NCI-H1694 treated with DMSO at 0.1 percent for 48 hours (cell line): ENCODE measurements around the gene NFIB.

Experiments used
- DNase-seq: peaks from one replicate; lab custom pipeline; 2025; lab: John Stamatoyannopoulos, UW

NFIB gene

GRCh38 chr9:14072850-14073249 is 241.1 kb downstream of the NFIB start:
- no peak for DNase-seq

DNA sequence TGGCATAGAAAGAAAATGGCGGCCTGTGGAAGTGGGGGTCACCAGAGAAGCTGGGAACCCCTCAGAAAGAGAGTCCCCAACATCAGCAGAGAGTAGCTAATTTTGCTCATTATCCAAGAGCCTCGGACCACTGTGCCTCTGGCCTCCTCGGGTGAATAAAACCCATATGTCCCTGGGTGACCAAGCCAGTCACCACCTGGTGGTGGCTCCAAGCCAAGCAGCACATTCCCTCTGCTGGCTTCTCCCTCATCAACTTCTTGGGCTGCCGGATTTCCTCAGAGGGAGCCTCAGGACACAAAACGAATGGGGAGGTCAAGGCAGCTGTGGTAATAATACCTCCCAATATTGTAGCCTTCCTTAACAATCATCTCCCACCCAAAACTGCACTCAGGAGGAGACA is 242.5 kb downstream of the NFIB start:
- no peak for DNase-seq

DNA sequence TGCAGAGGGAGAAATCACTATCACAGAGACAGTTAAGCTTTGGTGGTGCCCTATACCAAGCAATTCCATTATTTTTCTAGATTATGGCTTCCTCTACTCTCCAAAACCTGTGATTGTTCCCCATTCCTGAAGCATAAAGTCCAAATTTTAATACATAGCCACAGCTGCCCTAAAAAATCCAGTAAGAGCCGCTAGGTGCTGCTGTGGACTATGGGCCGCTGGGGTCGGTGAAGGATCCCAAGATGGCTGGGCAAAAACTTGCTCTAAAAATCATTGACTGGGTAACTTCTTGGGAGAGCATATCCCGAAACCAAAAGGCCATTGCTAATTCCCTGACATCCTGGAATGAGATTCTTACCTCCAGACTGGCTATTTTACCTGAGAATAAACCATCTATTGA is 245.3 kb downstream of the NFIB start:
- no peak for DNase-seq

GRCh38 chr9:14066831-14067230 is 247.1 kb downstream of the NFIB start:
- no peak for DNase-seq

- no peak for DNase-seq
These were observed 247.9 kb downstream of the NFIB start for GRCh38 chr9:14066032-14066431.

DNA sequence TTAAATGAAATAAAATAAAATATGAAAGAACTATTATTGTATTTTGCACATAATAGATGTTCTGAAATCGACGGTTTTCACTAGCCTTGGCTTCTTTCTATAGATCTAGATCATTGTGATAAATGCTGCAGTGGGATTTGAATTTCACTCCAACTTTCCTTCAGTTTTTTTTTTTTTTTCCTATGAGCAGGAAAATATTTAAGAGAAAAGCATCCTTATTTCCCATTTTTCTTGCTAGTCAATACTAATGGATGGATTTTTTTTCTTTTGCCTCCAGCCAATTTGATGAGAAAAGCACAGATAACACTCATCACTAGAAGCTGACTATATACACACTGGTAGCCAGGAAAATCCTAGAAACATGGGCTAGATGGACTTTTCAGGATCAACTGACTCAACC is 249.0 kb downstream of the NFIB start:
- no peak for DNase-seq

DNA sequence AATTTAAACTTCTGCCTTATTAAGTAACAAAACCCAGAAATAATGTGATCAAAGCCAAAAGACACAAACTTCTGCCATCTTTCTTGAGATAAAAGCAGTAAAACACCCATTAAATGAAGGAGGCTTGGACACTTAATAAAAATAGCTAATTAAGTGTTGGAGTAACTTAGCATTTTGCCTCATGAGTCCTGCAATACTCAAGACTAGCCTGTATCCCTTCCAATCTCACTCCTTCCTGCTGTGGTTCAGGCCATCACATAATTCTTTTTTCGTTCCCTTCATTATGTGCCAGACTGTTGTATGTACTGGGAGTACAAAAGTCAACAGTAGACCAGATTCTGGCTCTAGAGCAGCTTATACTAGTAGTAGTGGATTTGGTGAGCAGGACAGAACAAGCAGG is 250.2 kb downstream of the NFIB start:
- DNase-seq, result no peak

DNA sequence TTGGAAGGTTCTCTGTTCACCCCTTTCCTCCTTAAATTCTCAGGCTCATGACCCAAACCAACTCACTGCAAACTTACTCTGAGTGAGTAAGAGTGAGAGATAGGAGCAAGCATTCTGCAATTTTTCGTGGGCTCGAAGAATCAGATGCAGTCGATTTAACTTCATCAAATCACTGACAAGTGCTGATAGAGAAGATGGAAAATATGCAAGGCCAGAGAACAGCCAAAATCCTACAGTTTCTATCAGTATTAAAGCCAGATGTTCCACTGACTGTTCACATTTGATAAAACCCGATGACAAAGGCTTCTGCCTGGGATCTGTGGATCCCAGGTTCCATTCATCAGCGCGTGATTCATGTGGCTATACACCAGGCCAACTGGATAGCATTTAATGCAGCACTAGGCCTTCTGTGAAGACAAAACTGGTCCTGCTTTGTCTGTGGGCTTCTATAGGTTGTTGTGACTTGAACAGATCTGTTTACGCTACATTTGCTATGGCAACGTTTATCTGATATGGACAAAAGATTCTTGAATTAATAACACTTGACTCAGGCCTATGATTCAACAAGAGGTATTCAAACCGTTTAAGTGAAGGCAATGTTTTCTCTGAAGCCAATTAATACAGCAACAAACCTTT is 251.2 kb downstream of the NFIB start:
- no peak for DNase-seq

DNA sequence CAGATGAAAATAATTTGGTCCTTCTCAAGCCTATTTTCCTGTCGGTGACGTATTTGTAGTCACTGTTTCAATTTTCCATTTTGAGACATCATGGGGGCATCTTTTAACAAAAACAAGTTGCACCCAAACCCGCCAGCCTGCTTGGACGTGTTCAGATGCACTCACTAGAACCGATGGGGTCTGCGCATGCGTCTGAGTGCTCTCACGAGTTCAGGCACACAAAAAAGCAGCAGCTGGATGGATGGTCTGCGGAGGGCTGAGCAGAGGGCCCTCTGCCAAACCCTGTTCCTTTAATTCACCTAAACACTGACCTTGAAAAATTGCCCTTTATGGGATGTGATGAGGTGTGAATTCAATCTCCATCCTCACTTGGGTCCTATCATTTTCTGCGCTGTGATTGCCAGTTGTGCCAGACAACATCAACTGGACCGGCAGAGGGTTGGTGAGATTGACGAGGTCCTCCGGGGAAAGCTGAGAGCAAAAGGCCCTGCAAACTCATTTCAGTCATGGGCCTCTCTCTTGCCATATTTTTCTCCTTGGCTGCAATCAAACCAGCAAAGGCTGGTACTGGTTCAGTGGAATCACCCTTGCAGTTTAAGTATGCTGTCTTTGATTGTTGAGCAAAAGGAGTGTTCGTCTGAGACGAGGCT is 251.9 kb downstream of the NFIB start:
- DNase-seq, result no peak

GRCh38 chr9:14058325-14058688 is 255.6 kb downstream of the NFIB start:
- peak; percentile 75 for DNase-seq

DNA sequence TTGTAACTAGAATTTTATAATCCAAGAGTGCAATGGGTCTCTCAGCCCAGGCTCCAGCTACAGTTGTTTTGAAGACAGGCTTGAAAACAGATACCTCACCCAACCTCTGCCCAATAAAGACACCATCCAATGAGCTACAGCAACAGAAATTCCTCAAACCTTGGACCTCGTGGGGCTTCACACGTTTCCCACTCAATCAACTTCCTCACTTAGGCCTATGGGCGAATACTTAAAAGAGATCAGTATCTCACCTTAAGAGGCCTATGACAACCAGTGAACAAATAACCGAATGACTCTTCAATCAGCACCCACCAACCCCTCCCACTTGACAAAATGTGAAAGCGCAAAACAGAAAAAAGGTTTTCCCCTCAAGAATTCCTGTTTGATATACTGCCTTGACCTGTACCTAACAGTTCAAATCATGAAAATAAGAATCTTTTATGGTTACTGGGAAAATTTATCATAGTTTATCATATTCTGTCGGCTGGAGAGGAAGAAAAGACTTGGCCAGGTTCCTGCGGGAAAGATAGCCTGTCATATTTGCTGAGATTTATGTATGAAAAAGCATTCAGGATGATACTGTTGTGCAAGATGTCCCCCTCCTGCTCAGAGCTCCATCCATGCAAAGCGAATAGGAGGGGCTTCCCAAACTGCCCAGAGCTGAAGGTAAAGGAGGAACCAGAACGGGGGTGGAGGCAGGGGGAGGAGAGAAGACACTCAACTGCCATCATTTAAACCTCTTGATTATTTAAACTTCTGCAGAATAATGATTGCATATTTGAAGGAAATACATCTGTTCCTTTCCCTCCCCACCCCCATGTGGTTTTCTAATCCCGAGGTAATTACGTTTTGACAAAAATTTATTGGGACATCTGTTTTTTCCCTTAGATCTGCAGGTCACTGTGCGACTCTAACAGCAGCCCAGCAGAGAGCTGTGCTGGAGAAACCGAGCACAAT is 256.3 kb downstream of the NFIB start:
- DNase-seq, result peak; percentile 75

DNA sequence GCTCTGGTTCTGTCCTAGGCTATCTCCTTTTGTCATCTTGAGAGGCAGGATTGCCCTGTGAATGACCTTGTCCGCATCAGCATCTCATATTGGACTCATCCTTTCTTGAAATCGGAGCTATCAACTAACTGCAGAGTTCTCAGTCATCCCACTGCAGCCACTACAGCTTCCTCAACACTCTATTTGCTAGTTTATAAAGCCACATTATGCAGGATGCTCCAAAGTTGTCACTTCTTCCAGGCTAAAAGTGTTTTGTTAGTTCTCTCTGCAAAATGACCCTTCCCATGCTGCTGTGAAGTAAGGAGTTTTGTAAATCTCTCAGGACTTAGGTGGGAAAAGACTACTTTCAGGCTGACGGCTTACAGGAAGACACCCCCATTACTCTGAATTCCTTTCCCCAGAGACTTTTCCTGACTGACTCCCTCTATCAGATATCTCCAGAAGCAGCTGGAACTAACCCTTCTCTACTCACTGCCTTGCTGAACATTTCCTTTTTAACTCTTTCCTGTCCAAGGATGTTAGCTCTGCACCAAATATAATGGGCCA is 257.6 kb downstream of the NFIB start:
- no peak for DNase-seq

- DNase-seq, result no peak
These were observed 259.8 kb downstream of the NFIB start for GRCh38 chr9:14054096-14054495.

DNA sequence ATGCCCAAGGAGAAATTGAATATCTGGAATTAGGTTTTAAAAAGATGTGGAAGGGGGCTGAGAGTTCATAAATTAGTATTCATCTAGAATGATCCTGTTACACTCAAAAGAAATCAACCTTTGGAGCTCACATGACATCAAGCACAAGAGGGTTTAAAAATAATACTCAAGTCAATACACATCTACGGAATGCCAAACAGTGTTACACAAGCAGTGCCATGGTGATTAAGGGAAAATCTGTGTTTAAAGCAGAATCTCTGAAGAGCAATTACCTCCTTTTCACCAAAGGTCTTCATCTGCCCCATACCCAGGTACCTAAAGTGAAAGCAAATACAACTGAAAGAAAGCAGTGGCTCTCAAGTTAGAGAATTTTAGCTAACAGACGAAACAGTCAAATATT is 261.6 kb downstream of the NFIB start:
- no peak for DNase-seq

DNA sequence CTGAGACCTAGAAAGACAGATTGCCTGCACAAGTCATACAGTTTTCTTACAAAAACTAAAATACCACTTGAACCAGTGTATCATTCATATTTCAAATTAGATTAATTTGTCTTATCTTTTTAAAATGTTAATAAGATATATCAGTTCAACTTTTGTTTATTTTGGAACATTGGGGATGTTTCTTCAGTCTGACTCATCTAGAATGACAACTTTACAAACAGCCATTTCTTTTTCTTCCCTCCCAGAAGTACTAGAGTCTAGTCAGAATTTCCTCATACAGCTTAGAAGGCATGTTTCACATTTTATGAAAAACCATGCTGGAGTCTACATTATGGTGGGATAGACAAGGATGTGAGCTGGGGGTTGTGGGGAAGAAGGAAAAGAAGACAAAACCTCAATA is 262.5 kb downstream of the NFIB start:
- no peak for DNase-seq

DNA sequence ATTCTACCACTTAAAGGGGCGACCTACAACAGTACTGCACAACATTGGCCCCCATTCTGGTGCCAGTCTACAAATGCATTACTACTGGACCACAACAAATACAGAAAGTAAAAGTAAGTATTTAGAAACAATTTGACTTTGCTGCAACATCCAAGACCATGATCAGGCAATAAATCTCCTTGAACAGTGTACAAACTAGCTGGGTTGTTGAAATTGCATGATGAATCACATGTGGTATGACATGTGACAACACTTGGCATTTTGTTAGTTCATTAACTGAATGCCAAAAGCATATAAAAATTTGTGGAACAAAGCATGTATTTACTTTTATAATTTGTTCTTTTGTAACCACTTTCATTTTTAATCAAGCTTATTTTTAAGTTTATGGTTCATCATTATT is 270.5 kb downstream of the NFIB start:
- no peak for DNase-seq

- DNase-seq, result no peak
These were observed 276.6 kb downstream of the NFIB start for GRCh38 chr9:14037331-14037730.

- no peak for DNase-seq
These were observed 280.9 kb downstream of the NFIB start for GRCh38 chr9:14033067-14033466.
